ENCODE data around the gene TSHZ1.
"Not testable (repeated sequence)": the region's sequence is repeated elsewhere in the genome, so short reads cannot be mapped to it uniquely, and the experiment has no call there.

TSHZ1 gene

DNA sequence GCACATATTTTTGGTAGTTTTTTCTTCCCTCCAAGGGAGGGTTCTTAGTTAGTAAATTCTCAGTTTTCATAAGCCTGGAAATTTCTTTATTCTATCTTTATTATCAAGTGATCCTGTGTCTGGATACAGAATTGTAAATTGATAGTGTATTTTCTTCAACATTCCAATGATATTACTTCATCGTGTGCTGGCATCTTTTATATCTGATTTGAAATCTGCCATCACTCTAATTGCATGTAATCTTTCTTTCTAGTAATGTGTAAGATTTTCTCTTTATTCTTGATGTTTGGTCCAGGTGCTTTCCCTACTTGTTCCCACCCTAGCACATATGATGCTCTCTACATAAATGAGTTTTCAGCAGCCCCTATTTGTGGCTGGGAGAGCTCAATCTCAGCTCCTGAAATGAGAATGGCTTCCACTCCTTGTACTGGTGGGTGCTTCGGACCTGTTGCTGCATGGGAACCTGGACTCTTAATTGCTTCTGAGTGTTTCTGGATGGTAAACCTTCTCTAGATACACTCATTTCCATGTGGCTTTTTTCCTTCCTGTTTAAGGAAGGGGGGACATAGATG lies 114.2 kb downstream of the TSHZ1 start:
- peaks cover 26 to 40% (median 35%) of the 10 kb centered on the region in 11 experiments; a peak in 21 of 22 replicates for H3K9me3 ChIP-seq (replicated peaks in 1 of 11)
- no peak overlapping the region for H3K9ac ChIP-seq
- no peaks in the 10 kb centered on the region for H3K36me3 ChIP-seq
- H3K4me2 ChIP-seq: no peak overlapping the region
- H3K4me3 ChIP-seq: no peak overlapping the region
- no peaks in the 10 kb centered on the region for H3K27me3 ChIP-seq
- H3K27ac ChIP-seq: no peak overlapping the region
- no peak for TF ChIP-seq Cebpa-rat (IDR thresholded peaks at IDR 0.05)
- no peaks in the 10 kb centered on the region for H4K20me1 ChIP-seq
- H3K4me1 ChIP-seq: no peaks in the 10 kb centered on the region

DNA sequence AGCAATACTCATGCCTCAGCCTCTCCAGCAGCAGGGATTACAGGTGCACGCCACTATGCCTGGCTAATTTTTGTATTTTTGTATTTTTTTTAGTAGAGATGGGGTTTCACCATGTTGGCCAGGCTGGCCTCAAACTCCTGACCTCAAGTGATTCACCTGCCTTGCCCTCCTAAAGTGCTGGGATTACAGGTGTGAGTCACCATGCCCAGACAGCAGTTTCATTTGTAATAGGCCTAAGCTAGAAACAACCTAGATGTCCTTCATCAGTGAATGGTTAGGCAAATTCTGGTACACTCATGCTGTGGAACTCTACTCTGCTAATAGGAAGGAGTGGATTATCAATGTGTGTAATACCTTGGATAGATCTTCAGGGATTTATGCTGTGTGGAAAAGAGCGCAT lies 119.2 kb downstream of the TSHZ1 start:
- not testable (repeated sequence) for H3K36me3 ChIP-seq, H3K27me3 ChIP-seq, H3K4me2 ChIP-seq, H3K4me1 ChIP-seq, H4K20me1 ChIP-seq, H3K27ac ChIP-seq, H3K9ac ChIP-seq, H3K4me3 ChIP-seq
- peaks cover 26 to 40% (median 35%) of the 10 kb centered on the region in 11 experiments; a peak in 21 of 22 replicates for H3K9me3 ChIP-seq (replicated peaks in 1 of 11)

DNA sequence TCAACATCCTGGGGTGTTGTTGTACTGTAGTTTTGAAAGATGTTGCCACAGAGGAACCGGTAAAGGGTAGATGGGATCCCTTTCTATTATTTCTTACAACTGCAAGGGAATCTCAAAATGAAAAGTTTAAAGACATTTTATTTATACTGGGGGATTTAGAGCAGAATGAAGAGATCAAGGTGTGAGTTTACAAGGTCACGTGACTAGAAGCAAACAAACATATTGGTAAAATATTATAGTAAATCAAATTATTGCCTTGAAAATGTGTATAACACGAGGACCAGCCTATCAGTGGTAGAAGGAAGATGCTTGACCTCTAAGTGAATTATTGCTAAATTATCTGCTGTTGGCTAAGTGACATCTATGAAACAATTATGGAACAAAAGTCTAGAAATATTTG lies 119.7 kb downstream of the TSHZ1 start:
- Histone ChIP-seq H3K4me3 (no peak overlapping the region), H4K20me1 (no peaks in the 10 kb centered on the region), H3K27ac (no peak overlapping the region), H3K9ac (no peak overlapping the region), H3K27me3 (no peaks in the 10 kb centered on the region), H3K9me3 (replicated peaks in 1 of 11) (peaks cover 21 to 35% (median 30%) of the 10 kb centered on the region in 11 experiments; a peak in 21 of 22 replicates), H3K4me2 (no peak overlapping the region), H3K36me3 (no peaks in the 10 kb centered on the region), H3K4me1 (no peaks in the 10 kb centered on the region)
- TF ChIP-seq Cebpa-rat (IDR thresholded peaks at IDR 0.05): no peak

DNA sequence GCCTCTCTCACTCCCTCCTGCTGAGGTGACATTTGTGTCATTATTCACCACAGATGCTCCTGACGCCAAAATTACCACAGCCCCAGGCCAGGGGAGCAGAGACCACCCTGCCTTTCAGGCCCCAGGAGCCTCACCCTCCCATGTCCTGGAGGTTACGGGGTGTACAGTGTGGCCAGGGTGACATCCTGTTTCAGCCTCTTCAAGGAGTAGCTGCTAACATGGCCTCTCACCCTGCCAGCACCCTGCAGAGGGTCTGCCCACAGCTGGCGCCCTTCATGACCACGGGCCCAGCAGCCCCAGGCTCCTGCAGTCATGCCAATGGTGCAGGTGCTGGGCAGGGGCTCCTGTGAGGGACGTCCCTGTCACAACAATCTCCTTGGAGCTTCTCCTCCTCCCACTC lies 124.3 kb downstream of the TSHZ1 start:
- no peak overlapping the region for H3K4me3 ChIP-seq
- TF ChIP-seq Cebpa-rat (IDR thresholded peaks at IDR 0.05): no peak
- H3K27me3 ChIP-seq: no peaks in the 10 kb centered on the region
- H3K4me1 ChIP-seq: no peaks in the 10 kb centered on the region
- no peak overlapping the region for H3K4me2 ChIP-seq
- no peak overlapping the region for H3K9ac ChIP-seq
- H4K20me1 ChIP-seq: no peaks in the 10 kb centered on the region
- H3K27ac ChIP-seq: no peak overlapping the region
- H3K9me3 ChIP-seq (replicated peaks in 1 of 11): no peaks in the 10 kb centered on the region
- no peaks in the 10 kb centered on the region for H3K36me3 ChIP-seq

DNA sequence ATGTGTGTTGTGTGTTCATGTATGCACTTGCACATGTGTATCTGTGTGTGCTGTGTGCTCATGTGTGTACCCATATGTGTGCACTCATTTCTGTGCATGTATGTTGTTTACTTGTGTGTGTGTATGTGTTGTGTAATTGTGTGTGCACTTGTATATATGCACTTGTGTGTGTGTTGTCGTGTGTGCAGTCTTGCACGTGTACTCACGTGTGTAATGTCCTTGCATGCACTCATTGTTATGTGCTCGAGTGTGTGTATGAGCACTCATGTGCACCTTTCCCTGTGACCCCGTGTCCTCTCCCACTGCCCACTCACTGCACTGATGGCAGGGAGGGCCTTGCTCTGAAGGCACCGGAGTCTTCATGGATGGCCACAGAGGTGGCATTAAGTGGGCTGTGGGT lies 124.9 kb downstream of the TSHZ1 start:
- H3K36me3 ChIP-seq: no peaks in the 10 kb centered on the region
- H3K9me3 ChIP-seq (replicated peaks in 1 of 11): no peaks in the 10 kb centered on the region
- no peaks in the 10 kb centered on the region for H3K27me3 ChIP-seq
- no peak overlapping the region for H3K9ac ChIP-seq
- H3K27ac ChIP-seq: no peak overlapping the region
- no peak overlapping the region for H3K4me3 ChIP-seq
- no peak overlapping the region for H3K4me2 ChIP-seq
- H3K4me1 ChIP-seq: no peaks in the 10 kb centered on the region
- TF ChIP-seq Cebpa-rat (IDR thresholded peaks at IDR 0.05): no peak
- no peaks in the 10 kb centered on the region for H4K20me1 ChIP-seq

DNA sequence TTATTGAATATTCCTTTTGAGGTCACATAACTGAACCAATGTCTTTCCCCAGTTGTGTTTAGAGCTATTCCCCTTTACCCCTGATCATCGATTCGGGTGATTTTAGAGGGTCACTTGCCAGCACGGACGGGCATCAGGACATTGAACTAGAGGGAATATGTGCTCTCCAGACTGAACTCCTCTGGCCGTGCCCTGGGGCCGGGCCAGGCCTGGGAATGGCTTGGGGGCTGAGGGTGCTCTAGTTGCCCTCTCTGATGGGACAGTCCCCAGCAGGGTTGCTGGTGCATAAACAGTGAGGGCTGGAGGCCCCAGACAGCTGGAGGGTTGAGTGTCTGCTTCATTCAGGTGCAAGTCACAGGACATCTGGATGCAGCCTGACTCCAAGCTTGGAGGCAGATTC lies 126.2 kb downstream of the TSHZ1 start:
- Histone ChIP-seq H3K27ac (no peak overlapping the region), H3K9ac (no peak overlapping the region), H3K4me3 (no peak overlapping the region), H3K36me3 (no peaks in the 10 kb centered on the region), H4K20me1 (no peaks in the 10 kb centered on the region), H3K4me1 (no peaks in the 10 kb centered on the region), H3K27me3 (no peaks in the 10 kb centered on the region), H3K4me2 (no peak overlapping the region), H3K9me3 (replicated peaks in 1 of 11) (no peaks in the 10 kb centered on the region)
- no peak for TF ChIP-seq Cebpa-rat (IDR thresholded peaks at IDR 0.05)

DNA sequence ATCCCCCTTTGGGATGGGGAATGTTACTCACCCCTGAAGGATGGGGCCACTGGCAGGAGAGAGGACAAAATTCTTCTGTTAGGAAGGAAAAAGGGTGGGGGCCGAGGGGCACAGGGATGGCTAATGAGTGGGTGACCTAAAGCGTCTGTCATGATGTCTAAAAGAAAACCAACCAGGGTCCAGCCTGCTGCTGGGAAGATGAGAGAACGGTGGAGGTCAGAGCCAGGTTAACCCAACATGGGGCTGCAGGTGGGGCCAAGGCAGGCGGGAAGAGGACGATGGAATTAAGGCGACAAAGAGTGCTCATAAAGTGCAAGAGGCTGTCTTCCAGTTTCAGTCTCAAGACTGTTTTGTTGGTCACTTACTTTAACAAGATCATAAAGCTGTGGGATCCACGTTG lies 126.8 kb downstream of the TSHZ1 start:
- Histone ChIP-seq H3K27ac (no peak overlapping the region), H4K20me1 (no peaks in the 10 kb centered on the region), H3K9ac (no peak overlapping the region), H3K4me3 (no peak overlapping the region), H3K4me2 (no peak overlapping the region), H3K27me3 (no peaks in the 10 kb centered on the region), H3K9me3 (replicated peaks in 1 of 11) (no peaks in the 10 kb centered on the region), H3K4me1 (no peaks in the 10 kb centered on the region), H3K36me3 (no peaks in the 10 kb centered on the region)
- TF ChIP-seq Cebpa-rat (IDR thresholded peaks at IDR 0.05): no peak

DNA sequence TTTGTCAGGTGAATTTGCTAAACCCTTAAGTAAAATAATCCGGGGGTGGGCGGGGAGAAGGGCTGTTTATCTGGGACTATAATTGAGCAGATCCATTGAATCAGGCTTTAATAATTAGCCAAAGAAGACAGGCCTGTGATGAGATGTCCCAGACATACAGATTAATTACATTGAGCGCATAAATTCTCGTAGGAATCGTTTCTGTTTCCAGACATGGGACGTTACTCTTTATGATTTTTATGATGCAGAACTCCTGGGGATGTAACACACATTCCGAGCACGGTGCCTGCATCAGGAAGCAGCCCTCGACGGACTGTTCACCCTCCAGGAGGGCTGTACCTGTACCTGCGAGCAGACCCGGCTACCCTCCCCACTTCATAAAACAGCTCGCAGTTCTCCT lies 128.0 kb downstream of the TSHZ1 start:
- H3K4me1 ChIP-seq: no peaks in the 10 kb centered on the region
- no peak overlapping the region for H3K4me3 ChIP-seq
- H3K4me2 ChIP-seq: no peak overlapping the region
- H3K9ac ChIP-seq: no peak overlapping the region
- no peaks in the 10 kb centered on the region for H3K36me3 ChIP-seq
- H3K27ac ChIP-seq: no peak overlapping the region
- no peaks in the 10 kb centered on the region for H3K27me3 ChIP-seq
- TF ChIP-seq Cebpa-rat (IDR thresholded peaks at IDR 0.05): no peak
- no peaks in the 10 kb centered on the region for H3K9me3 ChIP-seq (replicated peaks in 1 of 11)
- H4K20me1 ChIP-seq: no peaks in the 10 kb centered on the region

Measured in BLaER1 treated with 17β-estradiol and CSF1 and Interleukin-3, amounts not matched to agents 10 nM and 100 nM (cell line).